Right ventricle myocardium superior (tissue), 1 donor: ENCODE results near the gene BTBD7. TPM values are rescaled to one million over a fixed set of nuclear protein-coding genes. Genes with fewer than 3 reads are reported as not detected.

Experiments
- ATAC-seq: fragments of 200-7000 bp; cut with Tn5 transposase; one replicate; pipeline ENCODE4 v1.9.1; 2020; ENCODE audit warnings: mild to moderate bottlenecking; ENCODE audit not compliant: poor library complexity
- DNase-seq: peaks from one replicate; pipeline ENCODE4 v3.0.0-alpha.2; 2020
- intact Hi-C: fragments of 100-400 bp; cut with DNase I; formaldehyde crosslinking; loops from one replicate; pipeline ENCODE4 v1.11.2; 2022
- total RNA-seq: library from RNA; stranded (reverse); fragmentation: NEBNext Ultra II Directional; extraction: Animal tissue kit (Norgen Biotek cat#: 25700); gene quantifications from one replicate; pipeline ENCODE4 v1.2.1, GENCODE V29; 2021
- donor health status: DM: no; HTN: yes; CAD: no; lungs with severe emphysema.

BTBD7 gene
- total RNA-seq, 1 donor from 2014 or later, result 15.9 TPM

- intact Hi-C loops, result no loop called here
- ATAC-seq, result no peak
- DNase-seq, result no peak
These were observed 102.3 kb downstream of the BTBD7 start for GRCh38 chr14:93230539-93230938.

DNA sequence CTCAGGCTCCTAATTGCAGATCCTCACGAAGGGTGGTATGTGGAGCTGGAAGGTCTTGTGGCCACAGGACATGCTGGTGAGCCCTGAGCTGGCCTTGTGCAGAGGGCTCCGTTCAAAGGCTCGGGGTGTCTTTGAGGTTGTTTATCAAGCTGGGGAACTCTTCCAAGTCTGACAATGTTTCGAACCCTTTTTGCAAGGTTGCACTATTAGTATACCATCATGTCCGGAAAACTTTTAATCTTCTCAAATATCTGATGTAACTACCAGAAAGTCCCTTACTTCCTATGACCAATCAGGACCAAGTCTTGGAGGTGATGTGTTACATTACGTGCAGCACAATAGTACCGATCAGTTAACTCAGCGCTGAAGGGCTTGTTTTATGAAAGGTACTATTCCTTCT lies 104.3 kb downstream of the BTBD7 start:
- ATAC-seq (no peak), DNase-seq (no peak)
- intact Hi-C loops, result no loop called here

GRCh38 chr14:93223565-93223964 lies 109.3 kb downstream of the BTBD7 start:
- intact Hi-C loops, result no loop called here
- DNase-seq (peak; percentile 50), ATAC-seq (no peak)

DNA sequence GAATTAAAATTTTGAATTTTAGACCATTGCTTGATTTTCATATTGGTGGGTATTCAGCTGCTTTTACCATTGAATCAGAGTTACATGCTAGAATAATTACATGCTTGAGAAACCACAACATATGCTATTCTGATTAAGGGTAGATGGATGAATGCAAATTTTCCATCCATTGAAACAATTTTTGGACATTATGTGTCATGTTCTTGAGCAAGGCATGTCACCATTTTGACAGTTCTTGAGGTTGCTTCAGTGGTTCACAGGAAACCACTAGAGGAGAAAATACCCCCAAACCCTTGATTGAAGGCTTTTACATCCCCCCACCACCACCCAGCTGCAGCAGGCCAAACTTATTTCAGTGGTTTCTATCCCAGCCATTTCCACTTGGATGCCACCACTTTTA lies 112.3 kb downstream of the BTBD7 start:
- intact Hi-C loops, result no loop called here
- DNase-seq, result no peak
- ATAC-seq, result no peak

DNA sequence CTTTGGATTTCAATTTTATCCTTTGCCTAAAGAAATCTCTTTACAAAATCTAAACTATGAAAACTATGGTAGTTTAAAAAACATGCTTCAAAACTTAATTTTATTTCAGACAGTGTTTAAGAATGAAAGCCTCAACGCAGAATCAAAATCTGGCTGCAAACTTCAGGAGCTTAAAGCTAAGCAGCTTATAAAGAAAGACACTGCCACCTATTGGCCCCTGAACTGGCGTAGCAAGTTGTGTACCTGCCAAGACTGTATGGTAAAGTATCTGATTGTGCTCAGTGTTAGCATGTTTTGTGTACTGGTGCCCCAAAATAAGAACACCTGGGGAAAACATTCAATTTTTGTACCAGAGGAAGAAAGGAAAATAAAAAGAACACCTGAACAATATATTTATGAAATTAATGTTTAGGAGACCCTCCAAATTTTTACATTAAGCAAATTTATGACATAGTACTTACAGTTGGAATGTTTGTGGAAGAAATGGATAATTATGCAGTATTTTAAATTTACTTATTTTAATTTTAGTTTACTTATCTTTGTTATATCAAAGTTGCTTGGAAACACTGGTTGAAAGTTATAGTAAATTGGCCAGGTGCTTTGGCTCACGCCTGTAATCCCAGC lies 113.6 kb downstream of the BTBD7 start:
- ATAC-seq (peak; percentile 65), DNase-seq (no peak)
- intact Hi-C loops, result no loop called here

- ATAC-seq (no peak), DNase-seq (no peak)
- intact Hi-C loops, result no loop called here
These were observed 118.2 kb downstream of the BTBD7 start for GRCh38 chr14:93214598-93214997.

GRCh38 chr14:93212432-93212831 lies 120.4 kb downstream of the BTBD7 start:
- ATAC-seq (no peak), DNase-seq (no peak)
- intact Hi-C loops, result no loop called here

GRCh38 chr14:93207468-93208308 lies 125.1 kb downstream of the BTBD7 start:
- DNase-seq (peak; percentile 71), ATAC-seq (peak; percentile 76)
- intact Hi-C loops, result no loop called here

DNA sequence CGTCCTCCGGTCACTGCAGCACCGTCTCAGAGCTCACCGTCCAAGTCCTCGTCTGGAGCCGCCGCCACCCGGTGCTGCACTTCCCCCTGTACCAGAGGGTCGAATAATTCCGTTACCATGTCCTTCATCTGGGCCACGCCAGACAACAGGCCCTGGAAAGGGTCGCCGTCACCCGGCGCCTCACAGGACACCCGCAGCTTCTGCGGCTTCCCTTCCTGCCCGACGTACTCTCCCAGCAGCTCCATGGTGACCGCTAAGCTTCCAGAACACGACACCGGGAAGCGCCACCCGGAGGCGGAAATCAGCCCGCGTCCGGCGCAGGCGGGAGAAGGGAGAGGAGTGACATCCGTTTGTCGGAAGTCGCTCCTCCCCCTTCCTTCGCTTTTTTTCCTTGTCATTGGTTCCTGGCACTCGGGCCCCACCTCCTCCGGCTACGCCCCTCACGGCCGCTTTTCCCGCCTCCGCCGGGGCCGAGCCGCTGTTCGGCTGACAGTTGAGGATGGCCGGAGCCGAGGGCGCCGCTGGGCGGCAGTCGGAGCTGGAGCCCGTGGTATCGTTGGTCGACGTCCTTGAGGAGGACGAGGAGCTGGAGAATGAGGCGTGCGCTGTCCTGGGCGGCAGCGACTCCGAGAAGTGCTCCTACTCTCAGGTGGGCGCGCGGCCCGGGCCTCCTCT lies 125.9 kb downstream of the BTBD7 start, which contains the start of the genes GON7 and UBR7:
Gene GON7, minus strand, starts transcription at position 273 of the 675 bp plus-strand sequence. Its CDS starts 28 bp downstream, at position 245.
Gene UBR7, plus strand, starts transcription at position 464 of the 675 bp plus-strand sequence. Its CDS starts 36 bp downstream, at position 500.
- intact Hi-C loops, result no loop called here
- peak; percentile 99 for ATAC-seq
- DNase-seq, result peak; percentile 96

DNA sequence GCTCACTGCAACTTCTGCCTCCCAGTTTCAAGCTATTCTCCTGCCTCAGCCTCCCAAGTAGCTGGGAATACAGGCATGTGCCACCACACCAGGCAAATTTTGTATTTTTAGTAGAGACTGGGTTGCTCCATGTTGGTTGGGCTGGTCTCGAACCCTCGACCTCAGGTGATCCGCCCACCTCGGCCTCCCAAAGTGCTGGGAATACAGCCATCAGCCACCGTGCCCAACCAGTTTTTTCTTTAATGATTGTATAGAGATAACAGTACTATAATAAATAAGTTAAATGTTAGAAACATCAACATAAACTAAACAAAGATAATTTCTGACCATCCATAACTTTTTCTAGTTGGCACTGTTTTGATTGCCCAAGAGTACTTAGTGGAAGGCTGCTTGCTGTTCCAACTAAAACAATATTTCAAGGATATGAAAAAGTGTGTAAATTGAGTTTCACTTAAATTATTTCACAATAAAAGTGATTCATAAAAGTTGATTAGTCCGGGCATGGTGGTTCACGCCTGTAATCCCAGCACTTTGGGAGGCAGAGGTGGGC lies 131.6 kb downstream of the BTBD7 start:
- intact Hi-C loops, result no loop called here

DNA sequence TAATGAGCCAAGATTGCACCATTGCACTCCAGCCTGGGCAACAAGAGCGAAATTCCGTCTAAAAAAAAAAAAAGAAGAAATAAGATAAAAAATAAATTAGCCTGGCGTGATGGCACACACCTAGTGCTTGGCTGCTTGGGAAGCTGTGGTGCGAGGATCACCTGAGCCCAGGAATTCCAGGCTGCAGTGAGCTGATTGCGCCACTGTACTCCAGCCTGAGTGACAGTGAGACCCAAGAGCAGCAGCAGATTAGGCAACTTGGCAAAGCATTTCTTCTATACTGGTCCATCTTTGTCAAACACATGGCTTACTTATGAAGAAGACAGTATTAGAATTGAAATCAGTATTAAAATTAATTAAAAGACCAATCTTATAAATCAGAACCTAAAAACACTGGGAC lies 132.3 kb downstream of the BTBD7 start:
- ATAC-seq (no peak), DNase-seq (no peak)
- intact Hi-C loops, result no loop called here

More for the DNA sequence above, 131.6 kb downstream of the BTBD7 start:
- ATAC-seq, result no peak
- no peak for DNase-seq

- ATAC-seq (no peak), DNase-seq (no peak)
- intact Hi-C loops, result no loop called here
These were observed 133.8 kb downstream of the BTBD7 start for GRCh38 chr14:93199031-93199430.

DNA sequence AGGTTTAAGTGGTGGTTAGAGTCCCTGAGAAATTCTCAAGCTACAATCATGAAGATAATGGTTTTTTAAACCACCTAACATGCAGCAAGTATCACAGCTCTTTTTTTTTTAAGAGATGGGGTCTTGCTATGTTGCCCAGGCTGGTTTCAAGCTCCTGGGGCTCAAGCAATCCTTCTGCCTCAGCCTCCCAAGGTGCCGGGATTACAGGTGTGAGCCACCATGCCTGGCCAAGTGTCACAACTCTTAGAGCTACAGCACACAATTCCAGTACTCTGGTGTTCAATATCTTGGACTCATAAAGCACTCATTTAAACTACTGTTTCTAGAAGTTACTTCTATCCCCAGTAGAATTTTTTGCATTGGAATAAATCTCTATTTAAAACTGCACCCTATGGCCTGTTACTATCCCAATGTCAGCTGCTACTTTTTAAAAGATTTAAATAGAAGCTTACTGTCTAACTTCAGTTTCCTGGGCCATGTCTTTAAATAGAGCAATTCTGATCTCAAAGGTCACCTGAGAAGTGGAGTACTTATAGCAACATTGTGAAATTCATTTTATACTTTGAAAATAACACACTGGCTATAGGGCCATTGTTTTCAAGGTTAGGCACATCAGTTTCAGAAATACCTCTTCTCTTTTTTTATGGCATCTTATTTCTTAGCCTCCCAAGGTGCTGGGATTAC lies 137.4 kb downstream of the BTBD7 start:
- ATAC-seq (peak; percentile 71), DNase-seq (no peak)
- intact Hi-C loops, result no loop called here

Other genes with a start within 250 kb of the BTBD7 start
- gene ITPK1, start 217.1 kb downstream of the BTBD7 start, total RNA-seq, result 115 TPM
- 55.9 TPM for gene MOAP1, start 148.1 kb downstream of the BTBD7 start, total RNA-seq
- gene LYSET, start 147.7 kb downstream of the BTBD7 start, total RNA-seq, result 21.0 TPM
- gene GON7, start 126.0 kb downstream of the BTBD7 start, total RNA-seq, result 16.3 TPM
- gene UBR7, start 125.8 kb downstream of the BTBD7 start, total RNA-seq, result 16.1 TPM
- 0.94 TPM for gene COX8C, start 14.1 kb upstream of the BTBD7 start, total RNA-seq
- gene UNC79, start 97.9 kb upstream of the BTBD7 start, total RNA-seq, result 0.22 TPM